Measurements from ENCODE around the gene PACSIN2.
"Not testable (repeated sequence)": the region's sequence is repeated elsewhere in the genome, so short reads cannot be mapped to it uniquely, and the experiment has no call there.

PACSIN2 gene

GRCh38 chr22:42919199-42919598 lies 95.8 kb downstream of the PACSIN2 start:
- no peak for TF ChIP-seq CTCF (IDR thresholded peaks at IDR 0.05; ENCODE audit: low read depth, low read length, missing control alignments)
- in situ Hi-C loops (cut with HindIII; ENCODE audit: low sequenced_read_pairs): no loop called here
- no peak overlapping the region for H3K4me3 ChIP-seq (ENCODE audit: low read depth, low read length)
- DNase-seq (ENCODE audit: low read depth): no peak

- no peak for DNase-seq (ENCODE audit: low read depth)
- in situ Hi-C loops (cut with HindIII; ENCODE audit: low sequenced_read_pairs): no loop called here
- TF ChIP-seq CTCF (IDR thresholded peaks at IDR 0.05; ENCODE audit: low read depth, low read length, missing control alignments): no peak
- no peak overlapping the region for H3K4me3 ChIP-seq (ENCODE audit: low read depth, low read length)
Observed at GRCh38 chr22:42918500-42918899, 96.4 kb downstream of the PACSIN2 start.

- DNase-seq (ENCODE audit: low read depth); H3K4me3 ChIP-seq (ENCODE audit: low read depth, low read length); in situ Hi-C loops (cut with HindIII; ENCODE audit: low sequenced_read_pairs): not testable (repeated sequence)
Observed at GRCh38 chr22:42917358-42917757, 97.6 kb downstream of the PACSIN2 start.

GRCh38 chr22:42915980-42916765 lies 98.8 kb downstream of the PACSIN2 start:
- no peak for TF ChIP-seq CTCF (IDR thresholded peaks at IDR 0.05; ENCODE audit: low read depth, low read length, missing control alignments)
- no peak for DNase-seq (ENCODE audit: low read depth)
- no peak overlapping the region for H3K4me3 ChIP-seq (ENCODE audit: low read depth, low read length)
- in situ Hi-C loops (cut with HindIII; ENCODE audit: low sequenced_read_pairs): no loop called here

GRCh38 chr22:42914511-42915076 lies 100.4 kb downstream of the PACSIN2 start:
- no peak for TF ChIP-seq CTCF (IDR thresholded peaks at IDR 0.05; ENCODE audit: low read depth, low read length, missing control alignments)
- in situ Hi-C loops (cut with HindIII; ENCODE audit: low sequenced_read_pairs): no loop called here
- H3K4me3 ChIP-seq (ENCODE audit: low read depth, low read length): no peak overlapping the region
- DNase-seq (ENCODE audit: low read depth): no peak

GRCh38 chr22:42913874-42914510 lies 101.0 kb downstream of the PACSIN2 start:
- no peak overlapping the region for H3K4me3 ChIP-seq (ENCODE audit: low read depth, low read length)
- TF ChIP-seq CTCF (IDR thresholded peaks at IDR 0.05; ENCODE audit: low read depth, low read length, missing control alignments): no peak
- no peak for DNase-seq (ENCODE audit: low read depth)
- in situ Hi-C loops (cut with HindIII; ENCODE audit: low sequenced_read_pairs): no loop called here

- no peak overlapping the region for H3K4me3 ChIP-seq (ENCODE audit: low read depth, low read length)
- no peak for DNase-seq (ENCODE audit: low read depth)
- in situ Hi-C loops (cut with HindIII; ENCODE audit: low sequenced_read_pairs): no loop called here
- TF ChIP-seq CTCF (IDR thresholded peaks at IDR 0.05; ENCODE audit: low read depth, low read length, missing control alignments): no peak
Observed at GRCh38 chr22:42912059-42912458, 102.9 kb downstream of the PACSIN2 start.
